ENCODE measurements around the gene NAP1L4. TPM values are rescaled to one million over a fixed set of nuclear protein-coding genes. Genes with fewer than 3 reads are reported as not detected.

The NAP1L4 gene
- total RNA-seq, 1 experiment from 2014 or later: 212 TPM

DNA sequence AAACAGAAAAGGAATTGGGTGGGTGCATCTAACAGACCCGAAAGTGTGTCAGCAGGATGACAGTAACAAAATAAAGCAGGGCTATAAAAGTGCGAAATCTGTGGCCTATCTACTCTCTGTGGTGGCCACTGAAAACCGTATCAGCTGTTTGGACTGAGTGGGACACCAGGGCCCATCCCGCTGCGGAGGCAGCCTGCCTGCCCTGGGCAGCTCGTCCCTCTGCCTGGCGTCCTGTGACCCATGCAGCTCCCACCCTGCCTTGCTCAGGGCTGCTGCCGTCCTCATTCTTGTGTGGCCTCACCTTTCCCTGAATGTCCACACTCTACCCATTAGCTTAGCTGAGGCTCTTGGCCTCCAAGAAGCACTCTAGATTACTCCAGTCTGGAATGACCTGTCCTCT lies 34.7 kb upstream of the NAP1L4 start:
- no peaks in the 10 kb centered on the region; the same call in 1 of the 2 replicates for H3K79me2 ChIP-seq (ENCODE audit: insufficient read depth, low read length)
- H2AK5ac ChIP-seq (ENCODE audit: insufficient read length, low read length): no peak overlapping the region
- H3K18ac ChIP-seq (ENCODE audit: insufficient read length, low read depth, low read length): no peak overlapping the region
- H3K4me3 Mint-ChIP-seq: no peak overlapping the region
- no peak overlapping the region for H4K5ac ChIP-seq (ENCODE audit: insufficient read length, low read depth, low read length)
- H2BK12ac ChIP-seq (ENCODE audit: insufficient read length, low read depth, low read length): no peak overlapping the region
- H4K20me1 ChIP-seq (ENCODE audit: control insufficient read depth, insufficient read depth, insufficient read length): no peaks in the 10 kb centered on the region
- H2BK20ac ChIP-seq (ENCODE audit: low read depth, low read length, poor library complexity, severe bottlenecking): no peak overlapping the region
- H2AFZ ChIP-seq (ENCODE audit: low read length): no peak overlapping the region
- no peaks in the 10 kb centered on the region for H3K27me3 ChIP-seq (ENCODE audit: insufficient read depth, low read length)
- 0 out of 4 replicates have a peak, but pooled peaks cover 0 to 6% of the 10 kb centered on the region in 2 experiments for H3K4me1 Mint-ChIP-seq
- no peak overlapping the region for H3K56ac ChIP-seq (ENCODE audit: insufficient read length, low read depth, low read length)
- H3K4me2 ChIP-seq (ENCODE audit: insufficient read depth, insufficient read length, low read length): no peak overlapping the region
- H3K79me1 ChIP-seq (ENCODE audit: insufficient read depth, low read depth, low read length, poor library complexity, severe bottlenecking): no peaks in the 10 kb centered on the region
- H3K9me3 Mint-ChIP-seq: no peaks in the 10 kb centered on the region
- no CpG with 5 or more reads among the region's 8 CpGs for WGBS (ENCODE audit: extremely low coverage, insufficient read length, low lambda C conversion rate)
- H3K9ac ChIP-seq (ENCODE audit: extremely low read depth, insufficient read length, low read length): no peak overlapping the region
- no peak overlapping the region for H2BK15ac ChIP-seq (ENCODE audit: low read depth, low read length)
- peaks cover 42 to 84% (median 64%) of the 10 kb centered on the region in 3 experiments for H3K36me3 Mint-ChIP-seq (ENCODE audit: insufficient read depth in 1 of 3, low read depth in 3 of 3)
- H3K27ac Mint-ChIP-seq: no peak overlapping the region
- H2BK5ac ChIP-seq (ENCODE audit: insufficient read length, low read length): no peak overlapping the region
- H4K91ac ChIP-seq (ENCODE audit: insufficient read length, low read depth, low read length): no peak overlapping the region
- H3K4me1 ChIP-seq (ENCODE audit: insufficient read depth, low read length): no peaks in the 10 kb centered on the region
- no peaks in the 10 kb centered on the region for H3K9me3 ChIP-seq (ENCODE audit: control insufficient read depth, low read depth, low read length)
- H3K14ac ChIP-seq (ENCODE audit: insufficient read depth, low read length): no peak overlapping the region
- H2BK120ac ChIP-seq (ENCODE audit: low read depth, low read length, poor library complexity, severe bottlenecking): no peak overlapping the region
- no peaks in the 10 kb centered on the region for H3K27me3 Mint-ChIP-seq (ENCODE audit: low read depth)
- H4K8ac ChIP-seq (replicated peaks; ENCODE audit: insufficient read length, low read depth, low read length): no peak overlapping the region
- H3K23ac ChIP-seq (ENCODE audit: insufficient read length, low read depth, low read length): no peak overlapping the region
- no peaks in the 10 kb centered on the region for H3K23me2 ChIP-seq (ENCODE audit: insufficient read length, low read depth, low read length, poor library complexity, severe bottlenecking)
- no peak overlapping the region for H3K27ac ChIP-seq (ENCODE audit: insufficient read length, low read depth, low read length)
- H3T11ph ChIP-seq (ENCODE audit: low read length): no peak overlapping the region
- no peak overlapping the region for H3K4ac ChIP-seq (ENCODE audit: low read depth, low read length)
- no peak for DNase-seq
- TF ChIP-seq CTCF (conservative IDR thresholded peaks at IDR 0.05): no peak

All from H9 (cell line).